ENCODE measurements around the gene WFDC5.

Gene WFDC5

DNA sequence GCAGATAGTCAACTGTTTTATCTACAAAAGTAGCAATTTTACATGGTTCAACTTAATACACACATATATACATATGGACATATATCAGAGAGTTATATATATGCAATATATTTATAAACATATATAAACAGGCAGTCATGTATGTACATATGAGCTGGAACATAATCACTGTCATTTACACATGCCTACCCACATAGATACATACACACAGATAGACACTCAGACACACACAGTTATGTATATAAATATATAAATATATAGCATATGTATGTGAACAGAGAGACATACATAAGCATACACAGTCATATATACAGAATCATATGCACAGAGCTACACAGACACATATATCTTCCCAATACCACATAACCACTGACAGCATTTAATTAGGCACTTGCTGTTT is 2.2 kb downstream of the WFDC5 start:
- no peaks in the 10 kb centered on the region; the same call in 1 of the 2 replicates for H3K27me3 ChIP-seq (replicated peaks; ENCODE audit: control insufficient read depth, insufficient read depth, low read length)
- no peak for DNase-seq (ENCODE audit: extremely low read depth, insufficient read length)
- no peak for TF ChIP-seq CTCF (IDR thresholded peaks at IDR 0.05; ENCODE audit: insufficient read depth, low read length, poor library complexity, severe bottlenecking)
- H3K4me3 ChIP-seq (replicated peaks; ENCODE audit: low read depth, low read length), result no peak overlapping the region
- no peaks in the 10 kb centered on the region for H3K36me3 ChIP-seq (ENCODE audit: control insufficient read depth, insufficient read depth, low read length)

- H3K4me3 ChIP-seq (replicated peaks; ENCODE audit: low read depth, low read length), result no peak overlapping the region
- DNase-seq (ENCODE audit: extremely low read depth, insufficient read length), result no peak
- no peaks in the 10 kb centered on the region; the same call in 1 of the 2 replicates for H3K27me3 ChIP-seq (replicated peaks; ENCODE audit: control insufficient read depth, insufficient read depth, low read length)
- peak; percentile 63 for TF ChIP-seq CTCF (IDR thresholded peaks at IDR 0.05; ENCODE audit: insufficient read depth, low read length, poor library complexity, severe bottlenecking)
- no peaks in the 10 kb centered on the region for H3K36me3 ChIP-seq (ENCODE audit: control insufficient read depth, insufficient read depth, low read length)
Observed at GRCh38 chr20:45111799-45112471, 3.0 kb downstream of the WFDC5 start.

- DNase-seq (ENCODE audit: extremely low read depth, insufficient read length), result no peak
- H3K4me3 ChIP-seq (replicated peaks; ENCODE audit: low read depth, low read length), result no peak overlapping the region
- no peak for TF ChIP-seq CTCF (IDR thresholded peaks at IDR 0.05; ENCODE audit: insufficient read depth, low read length, poor library complexity, severe bottlenecking)
- no peaks in the 10 kb centered on the region for H3K36me3 ChIP-seq (ENCODE audit: control insufficient read depth, insufficient read depth, low read length)
- no peaks in the 10 kb centered on the region; the same call in 1 of the 2 replicates for H3K27me3 ChIP-seq (replicated peaks; ENCODE audit: control insufficient read depth, insufficient read depth, low read length)
Observed at GRCh38 chr20:45111285-45111684, 3.7 kb downstream of the WFDC5 start.

- DNase-seq (ENCODE audit: extremely low read depth, insufficient read length), result no peak
- H3K4me3 ChIP-seq (replicated peaks; ENCODE audit: low read depth, low read length), result no peak overlapping the region
- H3K27me3 ChIP-seq (replicated peaks; ENCODE audit: control insufficient read depth, insufficient read depth, low read length), result peaks cover 1% of the 10 kb centered on the region
- H3K36me3 ChIP-seq (ENCODE audit: control insufficient read depth, insufficient read depth, low read length), result no peaks in the 10 kb centered on the region
- TF ChIP-seq CTCF (IDR thresholded peaks at IDR 0.05; ENCODE audit: insufficient read depth, low read length, poor library complexity, severe bottlenecking), result no peak
Observed at GRCh38 chr20:45110301-45110700, 4.7 kb downstream of the WFDC5 start.

DNA sequence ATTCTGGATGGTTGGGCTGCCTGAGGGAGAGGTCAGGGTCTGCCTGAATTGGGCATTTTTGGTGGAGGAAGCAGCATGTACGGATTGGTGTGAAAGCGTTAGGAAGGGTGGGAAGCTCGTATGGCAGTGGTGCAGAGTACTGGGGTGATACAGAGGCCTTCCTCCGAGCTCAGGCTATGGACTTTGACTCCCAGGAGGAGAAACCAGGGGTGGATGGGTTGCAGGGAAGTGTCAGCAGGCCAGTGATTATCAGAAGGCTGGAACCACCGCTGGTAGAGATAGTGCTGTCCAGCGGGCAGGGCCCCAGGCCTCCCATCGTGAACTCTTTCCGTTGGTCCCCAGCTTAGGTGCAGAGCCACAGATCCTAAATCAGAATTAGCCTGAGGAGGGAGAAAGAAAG is 5.3 kb downstream of the WFDC5 start:
- Histone ChIP-seq H3K4me3 (replicated peaks; ENCODE audit: low read depth, low read length) (no peak overlapping the region), H3K36me3 (ENCODE audit: control insufficient read depth, insufficient read depth, low read length) (no peaks in the 10 kb centered on the region), H3K27me3 (replicated peaks; ENCODE audit: control insufficient read depth, insufficient read depth, low read length) (peaks cover 1% of the 10 kb centered on the region)
- no peak for DNase-seq (ENCODE audit: extremely low read depth, insufficient read length)
- no peak for TF ChIP-seq CTCF (IDR thresholded peaks at IDR 0.05; ENCODE audit: insufficient read depth, low read length, poor library complexity, severe bottlenecking)

DNA sequence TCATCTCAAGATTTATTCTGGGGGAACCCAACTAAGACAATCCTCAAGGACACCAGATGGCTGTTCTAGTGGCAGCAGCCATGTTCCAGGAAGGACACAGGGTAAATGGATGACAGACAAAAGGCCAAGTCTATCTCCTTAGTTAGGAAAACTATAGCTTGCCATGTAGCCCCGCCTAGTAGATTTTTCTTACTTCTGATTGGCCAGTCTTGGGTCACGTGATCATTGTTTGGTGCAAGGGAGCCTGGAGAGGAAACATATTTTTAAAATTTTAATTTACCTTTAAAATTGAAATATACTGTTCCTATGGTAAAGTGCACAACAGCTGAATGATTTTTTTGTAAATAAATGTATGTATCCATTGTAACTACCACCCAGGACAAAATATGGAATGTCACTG is 9.7 kb downstream of the WFDC5 start:
- Histone ChIP-seq H3K27me3 (replicated peaks; ENCODE audit: control insufficient read depth, insufficient read depth, low read length) (peaks cover 1% of the 10 kb centered on the region), H3K4me3 (replicated peaks; ENCODE audit: low read depth, low read length) (no peak overlapping the region), H3K36me3 (ENCODE audit: control insufficient read depth, insufficient read depth, low read length) (no peaks in the 10 kb centered on the region)
- DNase-seq (ENCODE audit: extremely low read depth, insufficient read length), result no peak
- no peak for TF ChIP-seq CTCF (IDR thresholded peaks at IDR 0.05; ENCODE audit: insufficient read depth, low read length, poor library complexity, severe bottlenecking)

All from GM06990 (cell line).